Measurements from ENCODE around the gene URB1.

DNA sequence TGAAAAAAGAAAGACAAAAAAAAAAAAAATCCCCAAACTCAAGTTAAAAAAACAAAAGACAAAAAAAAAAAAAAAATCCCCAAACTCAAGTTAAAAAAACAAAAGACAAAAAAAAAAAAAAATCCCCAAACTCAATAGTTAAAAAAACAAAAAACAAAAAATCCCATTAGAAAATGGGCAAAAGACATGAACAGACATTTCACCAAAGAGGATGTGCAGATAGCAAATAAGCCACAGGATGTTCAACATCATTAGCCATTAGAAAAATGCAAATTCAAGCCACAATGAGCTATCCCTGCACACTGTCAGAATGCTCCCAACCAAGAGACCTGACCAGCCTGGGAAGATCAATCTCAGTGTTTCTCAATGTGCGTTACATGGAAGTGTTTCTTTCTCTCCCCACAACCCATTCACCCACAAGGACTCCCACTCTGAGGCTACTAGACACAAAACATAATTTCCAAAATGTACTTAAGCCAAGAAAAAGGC lies 60.3 kb downstream of the URB1 start:
- no peak for TF ChIP-seq TCF7L2 (IDR thresholded peaks at IDR 0.05; ENCODE audit: low read depth, low read length)
- TF ChIP-seq, protein P1, sequence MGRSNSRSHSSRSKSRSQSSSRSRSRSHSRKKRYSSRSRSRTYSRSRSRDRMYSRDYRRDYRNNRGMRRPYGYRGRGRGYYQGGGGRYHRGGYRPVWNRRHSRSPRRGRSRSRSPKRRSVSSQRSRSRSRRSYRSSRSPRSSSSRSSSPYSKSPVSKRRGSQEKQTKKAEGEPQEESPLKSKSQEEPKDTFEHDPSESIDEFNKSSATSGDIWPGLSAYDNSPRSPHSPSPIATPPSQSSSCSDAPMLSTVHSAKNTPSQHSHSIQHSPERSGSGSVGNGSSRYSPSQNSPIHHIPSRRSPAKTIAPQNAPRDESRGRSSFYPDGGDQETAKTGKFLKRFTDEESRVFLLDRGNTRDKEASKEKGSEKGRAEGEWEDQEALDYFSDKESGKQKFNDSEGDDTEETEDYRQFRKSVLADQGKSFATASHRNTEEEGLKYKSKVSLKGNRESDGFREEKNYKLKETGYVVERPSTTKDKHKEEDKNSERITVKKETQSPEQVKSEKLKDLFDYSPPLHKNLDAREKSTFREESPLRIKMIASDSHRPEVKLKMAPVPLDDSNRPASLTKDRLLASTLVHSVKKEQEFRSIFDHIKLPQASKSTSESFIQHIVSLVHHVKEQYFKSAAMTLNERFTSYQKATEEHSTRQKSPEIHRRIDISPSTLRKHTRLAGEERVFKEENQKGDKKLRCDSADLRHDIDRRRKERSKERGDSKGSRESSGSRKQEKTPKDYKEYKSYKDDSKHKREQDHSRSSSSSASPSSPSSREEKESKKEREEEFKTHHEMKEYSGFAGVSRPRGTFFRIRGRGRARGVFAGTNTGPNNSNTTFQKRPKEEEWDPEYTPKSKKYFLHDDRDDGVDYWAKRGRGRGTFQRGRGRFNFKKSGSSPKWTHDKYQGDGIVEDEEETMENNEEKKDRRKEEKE (IDR thresholded peaks at IDR 0.05; ENCODE audit: borderline replicate concordance in 1 of 2, control insufficient read depth in 1 of 2, low read depth in 2 of 2, low read length in 1 of 2), result no peak
- TF ChIP-seq ZNF347 (CRISPR knock-in tag; IDR thresholded peaks at IDR 0.05; ENCODE audit: low read depth), result no peak
- TF ChIP-seq SP2 (IDR thresholded peaks at IDR 0.05; ENCODE audit: extremely low read depth, low read depth, low read length, poor library complexity, severe bottlenecking), result no peak
- TF ChIP-seq SIX5 (IDR thresholded peaks at IDR 0.05; ENCODE audit: borderline replicate concordance in 1 of 2, insufficient read depth in 1 of 2, low read depth in 1 of 2, low read length in 2 of 2), result no peak
- TF ChIP-seq, protein P2, sequence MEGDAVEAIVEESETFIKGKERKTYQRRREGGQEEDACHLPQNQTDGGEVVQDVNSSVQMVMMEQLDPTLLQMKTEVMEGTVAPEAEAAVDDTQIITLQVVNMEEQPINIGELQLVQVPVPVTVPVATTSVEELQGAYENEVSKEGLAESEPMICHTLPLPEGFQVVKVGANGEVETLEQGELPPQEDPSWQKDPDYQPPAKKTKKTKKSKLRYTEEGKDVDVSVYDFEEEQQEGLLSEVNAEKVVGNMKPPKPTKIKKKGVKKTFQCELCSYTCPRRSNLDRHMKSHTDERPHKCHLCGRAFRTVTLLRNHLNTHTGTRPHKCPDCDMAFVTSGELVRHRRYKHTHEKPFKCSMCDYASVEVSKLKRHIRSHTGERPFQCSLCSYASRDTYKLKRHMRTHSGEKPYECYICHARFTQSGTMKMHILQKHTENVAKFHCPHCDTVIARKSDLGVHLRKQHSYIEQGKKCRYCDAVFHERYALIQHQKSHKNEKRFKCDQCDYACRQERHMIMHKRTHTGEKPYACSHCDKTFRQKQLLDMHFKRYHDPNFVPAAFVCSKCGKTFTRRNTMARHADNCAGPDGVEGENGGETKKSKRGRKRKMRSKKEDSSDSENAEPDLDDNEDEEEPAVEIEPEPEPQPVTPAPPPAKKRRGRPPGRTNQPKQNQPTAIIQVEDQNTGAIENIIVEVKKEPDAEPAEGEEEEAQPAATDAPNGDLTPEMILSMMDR (IDR thresholded peaks at IDR 0.05 in 2 of 3, conservative IDR thresholded peaks at IDR 0.05 in 1 of 3; ENCODE audit: insufficient read depth in 2 of 3, low read depth in 1 of 3, low read length in 3 of 3), result no peak
- no peak for TF ChIP-seq TGIF2 (CRISPR knock-in tag; IDR thresholded peaks at IDR 0.05)
- TF ChIP-seq RNF2 (IDR thresholded peaks at IDR 0.05), result no peak
- no peak for TF ChIP-seq KLF1 (tag; IDR thresholded peaks at IDR 0.05)
- TF ChIP-seq RFX5 (IDR thresholded peaks at IDR 0.05; ENCODE audit: low read depth, low read length), result no peak
- no peak for TF ChIP-seq GATA2 (CRISPR knock-in tag; IDR thresholded peaks at IDR 0.05)
- no peak for TF ChIP-seq POLR2A (conservative IDR thresholded peaks at IDR 0.05)
- no peak for TF ChIP-seq EZH2 (IDR thresholded peaks at IDR 0.05; ENCODE audit: borderline replicate concordance, low read depth, low read length)
